ENCODE measurements around the gene MLXIPL. TPM values are rescaled to one million over a fixed set of nuclear protein-coding genes. Genes with fewer than 3 reads are reported as not detected.
"Not testable (repeated sequence)": the region's sequence is repeated elsewhere in the genome, so short reads cannot be mapped to it uniquely, and the experiment has no call there.

Gene MLXIPL
- total RNA-seq, 1 donor from 2014 or later = 1.1 TPM

DNA sequence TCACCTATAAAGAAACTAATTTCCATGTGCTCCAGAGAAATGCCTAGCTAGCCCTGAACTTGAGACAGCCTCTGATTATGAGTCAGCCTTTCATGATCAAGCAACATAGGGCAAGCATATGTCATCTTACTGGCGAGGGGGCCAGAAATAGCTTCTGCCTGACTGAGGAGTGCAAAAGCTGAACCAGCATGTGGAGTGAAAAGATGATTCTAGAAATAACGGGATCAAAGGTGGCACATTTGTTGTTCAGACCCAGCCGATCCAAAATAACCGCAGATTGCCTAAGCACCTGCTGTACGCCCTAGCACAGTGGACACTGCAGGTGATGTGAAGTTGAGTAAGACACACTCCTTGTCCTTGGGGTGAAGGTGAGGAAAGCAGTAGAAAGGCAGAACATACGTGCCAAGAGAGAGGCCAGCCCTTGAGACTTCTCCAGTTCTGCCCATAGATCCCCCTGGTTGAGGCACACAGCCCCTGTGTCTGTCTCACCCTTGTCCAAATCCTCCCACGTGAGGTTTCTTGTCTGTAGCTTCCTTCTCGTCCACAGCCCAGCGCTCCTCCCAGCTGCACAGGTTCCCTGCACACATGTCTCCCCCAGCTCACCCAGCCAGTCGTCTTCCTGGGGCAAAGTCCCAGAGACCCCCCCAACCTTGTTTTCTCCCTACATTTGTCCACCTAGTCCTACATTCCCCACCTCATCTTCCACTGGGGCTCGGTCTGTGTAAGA, 64.0 kb downstream of the MLXIPL start:
- Mint-ChIP-seq H3K36me3 (ENCODE audit: low read depth) (no peaks in the 10 kb centered on the region), H3K27ac (ENCODE audit: unreplicated experiment) (no peak overlapping the region), H3K4me3 (peak overlapping the region; percentile 75), H3K27me3 (ENCODE audit: low read depth) (peaks cover 28% of the 10 kb centered on the region), H3K9me3 (no peaks in the 10 kb centered on the region), H3K4me1 (peaks cover 19% of the 10 kb centered on the region)
- no peak for DNase-seq (ENCODE audit: low read depth, low spot score)
- TF ChIP-seq CTCF (conservative IDR thresholded peaks at IDR 0.05) = no peak

DNA sequence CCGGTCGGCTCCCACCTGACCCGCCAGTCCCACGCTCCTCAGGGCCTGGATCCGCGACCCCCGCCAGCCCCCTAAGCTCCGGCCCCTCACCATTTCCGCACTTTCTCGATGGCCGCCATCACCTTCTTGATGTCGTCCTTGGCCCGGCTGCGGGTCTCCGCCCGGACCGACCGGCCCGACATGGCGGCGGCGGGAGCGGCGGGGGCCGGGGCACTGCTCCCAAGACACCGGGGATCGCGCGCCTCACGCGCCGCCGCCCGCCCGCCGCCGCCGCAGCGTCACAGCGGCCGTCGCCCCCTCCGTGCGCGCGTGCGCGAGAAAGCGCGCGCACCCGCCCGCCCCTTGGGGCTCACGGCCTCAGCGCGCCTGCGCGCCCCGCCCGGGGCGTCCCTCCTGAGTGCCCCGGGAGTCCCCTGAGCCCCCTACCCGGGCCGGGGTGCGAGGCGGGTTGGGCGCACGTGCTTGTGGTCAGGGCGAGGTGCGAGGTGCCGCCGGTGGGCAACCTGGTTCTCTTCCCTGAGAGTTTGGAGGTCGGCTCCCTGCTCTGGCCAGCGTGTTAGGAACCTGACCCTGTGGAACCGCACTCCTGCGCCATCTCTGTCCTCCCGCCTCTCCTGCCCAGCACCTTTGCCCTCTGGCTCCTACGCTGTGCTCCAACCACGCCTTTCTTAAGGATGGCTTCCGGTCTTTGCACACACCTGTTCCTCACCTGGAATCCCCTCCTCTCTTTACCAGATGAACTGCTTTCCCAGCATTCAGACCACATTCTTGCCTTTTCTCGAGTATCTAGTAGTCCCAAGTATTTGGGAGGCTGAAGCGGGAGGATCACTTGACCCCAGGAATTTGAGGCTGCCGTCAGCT, 66.7 kb downstream of the MLXIPL start, which contains the start of gene BCL7B:
Gene BCL7B (minus strand): TSS at position 294 of the 861 bp plus-strand sequence. CDS start 112 bp downstream, at position 182.
- Mint-ChIP-seq H3K27ac (ENCODE audit: unreplicated experiment) (peak within 1 kb of the TSS; percentile 93), H3K36me3 (ENCODE audit: low read depth) (no peaks in the 10 kb centered on the region), H3K4me3 (peak within 1 kb of the TSS; percentile 94), H3K9me3 (no peaks in the 10 kb centered on the region), H3K4me1 (peaks cover 21% of the 10 kb centered on the region), H3K27me3 (ENCODE audit: low read depth) (peaks cover 16% of the 10 kb centered on the region)
- no peak for TF ChIP-seq CTCF (conservative IDR thresholded peaks at IDR 0.05)
- peak; percentile 59 for DNase-seq (ENCODE audit: low read depth, low spot score)

- Mint-ChIP-seq H3K36me3 (ENCODE audit: low read depth) (peaks cover 2% of the 10 kb centered on the region), H3K9me3 (no peaks in the 10 kb centered on the region), H3K27ac (ENCODE audit: unreplicated experiment) (peak overlapping the region; percentile 93), H3K4me1 (peaks cover 21% of the 10 kb centered on the region), H3K27me3 (ENCODE audit: low read depth) (peaks cover 14% of the 10 kb centered on the region), H3K4me3 (peak overlapping the region; percentile 94)
- peak; percentile 88 for DNase-seq (ENCODE audit: low read depth, low spot score)
- no peak for TF ChIP-seq CTCF (conservative IDR thresholded peaks at IDR 0.05)
These were observed 67.3 kb downstream of the MLXIPL start for GRCh38 chr7:73557108-73557396.

- Mint-ChIP-seq H3K9me3 (no peaks in the 10 kb centered on the region), H3K4me3 (peak overlapping the region; percentile 94), H3K36me3 (ENCODE audit: low read depth) (peaks cover 3% of the 10 kb centered on the region), H3K4me1 (peaks cover 21% of the 10 kb centered on the region), H3K27ac (ENCODE audit: unreplicated experiment) (peak overlapping the region; percentile 75), H3K27me3 (ENCODE audit: low read depth) (peaks cover 10% of the 10 kb centered on the region)
- DNase-seq (ENCODE audit: low read depth, low spot score) = no peak
- TF ChIP-seq CTCF (conservative IDR thresholded peaks at IDR 0.05) = no peak
These were observed 67.9 kb downstream of the MLXIPL start for GRCh38 chr7:73556208-73557107.

DNA sequence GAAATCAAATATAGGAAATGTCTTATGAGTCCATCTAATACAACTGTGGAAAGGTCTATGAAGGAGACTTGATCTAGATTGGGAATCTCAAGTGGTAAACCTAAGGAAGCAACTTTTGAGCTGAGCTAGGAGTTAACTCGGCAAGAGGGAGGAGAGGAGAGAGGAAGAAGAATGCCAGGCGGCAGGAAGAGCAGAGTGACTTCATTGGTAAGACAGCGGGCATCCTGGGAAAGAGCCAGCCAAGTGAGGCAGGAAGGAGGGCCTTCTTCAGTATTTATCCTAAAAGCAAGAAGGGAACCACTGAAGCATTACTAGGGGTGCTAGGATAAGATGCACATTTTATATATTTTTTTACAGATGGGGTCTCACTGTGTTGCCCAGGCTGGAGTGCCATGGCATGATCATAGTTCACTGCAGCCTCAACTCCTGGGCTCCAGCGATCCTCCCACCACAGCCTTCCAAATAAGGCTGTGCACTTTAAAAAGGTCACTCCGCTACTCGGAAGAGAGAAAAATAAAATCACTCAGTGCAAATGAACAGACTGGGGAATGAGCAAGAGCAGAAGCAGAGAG, 68.8 kb downstream of the MLXIPL start:
- Mint-ChIP-seq H3K36me3 (ENCODE audit: low read depth) (peaks cover 5% of the 10 kb centered on the region), H3K4me1 (peaks cover 21% of the 10 kb centered on the region), H3K27ac (ENCODE audit: unreplicated experiment) (peak overlapping the region; percentile 59), H3K4me3 (peak overlapping the region; percentile 94), H3K27me3 (ENCODE audit: low read depth) (peaks cover 7% of the 10 kb centered on the region), H3K9me3 (no peaks in the 10 kb centered on the region)
- no peak for TF ChIP-seq CTCF (conservative IDR thresholded peaks at IDR 0.05)
- DNase-seq (ENCODE audit: low read depth, low spot score) = no peak

DNA sequence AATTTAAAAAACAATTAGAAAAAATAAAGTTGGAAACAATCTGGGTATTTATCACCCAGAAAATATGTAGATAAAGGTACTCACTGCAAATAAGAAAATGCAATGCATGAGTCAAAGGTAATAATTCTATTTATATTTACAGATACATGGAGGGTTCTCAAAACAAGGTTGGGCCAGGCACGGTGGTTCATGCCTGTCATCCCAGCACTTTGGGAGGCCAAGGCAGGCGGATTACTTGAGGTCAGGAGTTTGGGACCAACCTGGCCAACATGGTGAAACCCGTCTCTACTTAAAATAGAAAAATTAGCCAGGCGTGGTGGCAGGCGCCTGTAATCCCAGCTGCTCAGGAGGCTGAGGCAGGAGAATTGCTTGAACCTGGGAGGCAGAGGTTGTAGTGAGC, 74.2 kb downstream of the MLXIPL start:
- not testable (repeated sequence) for H3K9me3 Mint-ChIP-seq; DNase-seq (ENCODE audit: low read depth, low spot score); H3K27me3 Mint-ChIP-seq (ENCODE audit: low read depth); H3K27ac Mint-ChIP-seq (ENCODE audit: unreplicated experiment); H3K4me1 Mint-ChIP-seq; H3K4me3 Mint-ChIP-seq
- H3K36me3 Mint-ChIP-seq (ENCODE audit: low read depth) = peaks cover 13% of the 10 kb centered on the region

All from neural crest cell (in vitro differentiated cells).